Trophoblast cell (in vitro differentiated cells and primary cell): ENCODE measurements around the gene IL4.
"Not testable (repeated sequence)": the region's sequence is repeated elsewhere in the genome, so short reads cannot be mapped to it uniquely, and the experiment has no call there.

Experiments used
- DNase-seq, 2 donors: peaks; one replicate each; pipeline ENCODE4 v3.0.0-alpha.2; 2016
- H2AFZ ChIP-seq: 2 replicates; pipeline ENCODE4 v1.6.1; 2013; ENCODE audit warnings: low read length, moderate library complexity, mild to moderate bottlenecking; ENCODE audit not compliant: insufficient read depth, poor library complexity
- H2AK5ac ChIP-seq: 2 replicates; pipeline ENCODE4 v1.6.1; 2013; ENCODE audit warnings: mild to moderate bottlenecking, low read length
- H2BK120ac ChIP-seq: 2 replicates; pipeline ENCODE4 v1.6.1; 2013; ENCODE audit warnings: low read length, mild to moderate bottlenecking, moderate library complexity; ENCODE audit not compliant: insufficient read depth, poor library complexity
- H2BK12ac ChIP-seq: 2 replicates; pipeline ENCODE4 v1.6.1; 2013; ENCODE audit warnings: mild to moderate bottlenecking, low read length, moderate library complexity
- H2BK5ac ChIP-seq: 2 replicates; pipeline ENCODE4 v1.6.1; 2013; ENCODE audit warnings: low read length, low read depth, moderate library complexity, mild to moderate bottlenecking; ENCODE audit not compliant: poor library complexity
- H3K14ac ChIP-seq: 2 replicates; pipeline ENCODE4 v1.6.1; 2013; ENCODE audit warnings: mild to moderate bottlenecking, low read length
- H3K18ac ChIP-seq: 2 replicates; pipeline ENCODE4 v1.6.1; 2013; ENCODE audit warnings: mild to moderate bottlenecking, low read length
- H3K23ac ChIP-seq: 2 replicates; pipeline ENCODE4 v1.6.1; 2013; ENCODE audit warnings: low read length
- H3K27ac ChIP-seq: 2 replicates; pipeline ENCODE4 v1.5.1; 2013; ENCODE audit warnings: low read depth, mild to moderate bottlenecking, inconsistent platforms, low read length, moderate library complexity
- H3K27me3 ChIP-seq: 2 replicates; pipeline ENCODE4 v1.6.1; 2013; ENCODE audit warnings: inconsistent platforms, mild to moderate bottlenecking, low read length, moderate library complexity; ENCODE audit not compliant: insufficient read depth
- H3K36me3 ChIP-seq, 2 experiments: 1 replicate in 1 of 2; 2 replicates in 1 of 2; pipeline ENCODE4 v1.6.1; 2013; ENCODE audit warnings: low read length in 2 of 2, mild to moderate bottlenecking in 2 of 2, moderate library complexity in 1 of 2; ENCODE audit not compliant: insufficient read depth in 2 of 2, control insufficient read depth in 1 of 2
- H3K4ac ChIP-seq: 2 replicates; pipeline ENCODE4 v1.6.1; 2013; ENCODE audit warnings: low read depth, mild to moderate bottlenecking, low read length, moderate library complexity
- H3K4me1 ChIP-seq, 2 experiments: 1 replicate in 1 of 2; 2 replicates in 1 of 2; pipeline ENCODE4 v1.6.1; 2013; ENCODE audit warnings: low read length in 2 of 2, mild to moderate bottlenecking in 2 of 2, moderate library complexity in 1 of 2; ENCODE audit not compliant: insufficient read depth in 2 of 2, control insufficient read depth in 1 of 2
- H3K4me2 ChIP-seq: 2 replicates; pipeline ENCODE4 v1.6.1; 2013; ENCODE audit warnings: inconsistent platforms, mild to moderate bottlenecking, low read length, moderate library complexity
- H3K4me3 ChIP-seq: 2 replicates; pipeline ENCODE4 v1.5.1; 2013; ENCODE audit warnings: mild to moderate bottlenecking, low read depth, low read length, inconsistent platforms
- H3K79me1 ChIP-seq: one replicate; pipeline ENCODE4 v1.6.1; 2013; ENCODE audit warnings: low read length
- H3K79me2 ChIP-seq: 2 replicates; pipeline ENCODE4 v1.6.1; 2013; ENCODE audit warnings: low read length, mild to moderate bottlenecking; ENCODE audit not compliant: control insufficient read depth, insufficient read depth, poor library complexity
- H3K9ac ChIP-seq: 2 replicates; pipeline ENCODE4 v1.6.1; 2013; ENCODE audit warnings: mild to moderate bottlenecking, low read length
- H3K9me3 ChIP-seq: 2 replicates; pipeline ENCODE4 v1.6.1; 2013; ENCODE audit warnings: low read depth, mild to moderate bottlenecking, control low read depth, inconsistent platforms, low read length; ENCODE audit not compliant: insufficient read depth
- H4K12ac ChIP-seq: 2 replicates; pipeline ENCODE4 v1.6.1; 2013; ENCODE audit warnings: low read depth, mild to moderate bottlenecking, low read length, moderate library complexity
- H4K8ac ChIP-seq: 2 replicates; pipeline ENCODE4 v1.6.1; 2013; ENCODE audit warnings: low read depth, mild to moderate bottlenecking, low read length, moderate library complexity
- H4K91ac ChIP-seq: one replicate; pipeline ENCODE4 v1.6.1; 2013; ENCODE audit warnings: low read depth, mild to moderate bottlenecking, low read length, moderate library complexity
- WGBS: extraction: QIAGEN DNeasy Blood & Tissue Kit; methylation state at CpG from one replicate; pipeline ENCODE4 v1.1.7; 2013; ENCODE audit warnings: missing lambda C conversion rate; ENCODE audit not compliant: insufficient read length, insufficient coverage; ENCODE audit errors: extremely low coverage; 5-methylcytosine and 5-hydroxymethylcytosine counted together

IL4 gene

DNA sequence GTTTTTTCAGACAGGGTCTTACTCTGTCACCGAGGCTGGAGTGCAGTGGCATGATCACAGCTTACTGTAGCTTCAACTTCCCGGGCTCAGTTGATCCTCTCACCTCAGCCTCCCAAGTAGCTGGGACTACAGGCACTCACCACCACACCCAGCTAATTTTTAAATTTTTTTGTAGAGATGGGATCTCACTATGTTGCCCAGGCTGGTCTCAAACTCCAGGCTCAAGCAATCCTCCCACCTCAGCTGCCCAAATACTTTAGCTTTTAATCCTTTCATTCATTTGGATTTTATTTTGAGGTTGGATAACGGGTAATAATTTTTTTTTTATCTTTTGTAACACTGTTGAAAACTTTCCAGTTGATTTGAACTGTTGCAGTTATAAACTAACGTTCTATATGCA, 40.2 kb upstream of the IL4 start:
- not testable (repeated sequence) for H2AFZ ChIP-seq, H3K18ac ChIP-seq, H3K36me3 ChIP-seq, DNase-seq, H3K27me3 ChIP-seq, H3K79me1 ChIP-seq, H4K8ac ChIP-seq, H3K9me3 ChIP-seq, H2AK5ac ChIP-seq, H3K9ac ChIP-seq, H2BK5ac ChIP-seq, H3K79me2 ChIP-seq, H4K12ac ChIP-seq, H3K27ac ChIP-seq, H3K4me2 ChIP-seq, H4K91ac ChIP-seq, H3K23ac ChIP-seq, H2BK120ac ChIP-seq, H3K4me3 ChIP-seq, H2BK12ac ChIP-seq, H3K4me1 ChIP-seq, H3K14ac ChIP-seq, H3K4ac ChIP-seq
- no CpG with 5 or more reads among the region's 4 CpGs for WGBS

DNA sequence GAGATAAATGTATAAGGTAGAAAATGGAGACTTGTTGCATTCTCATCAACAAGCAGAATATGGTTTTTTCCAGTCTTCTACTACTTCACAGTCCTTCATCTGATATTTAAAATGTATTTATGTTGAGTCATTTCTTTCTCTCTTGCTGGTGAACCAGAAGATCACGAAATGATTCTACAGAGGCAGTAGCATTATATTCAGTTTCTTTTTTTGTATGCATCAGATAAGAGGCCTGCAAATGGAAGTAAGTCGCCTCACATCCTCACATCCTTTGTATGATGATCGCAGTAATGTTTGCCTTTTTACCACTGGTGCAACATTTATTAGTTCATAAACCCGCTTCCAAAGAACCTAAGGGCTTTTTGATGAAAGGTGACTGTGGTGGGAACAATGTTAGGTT, 37.9 kb upstream of the IL4 start:
- H3K27ac ChIP-seq, result no peak overlapping the region
- H3K4ac ChIP-seq, result no peak overlapping the region
- no peak overlapping the region for H2BK120ac ChIP-seq
- H3K4me3 ChIP-seq, result no peak overlapping the region
- no peak overlapping the region for H3K4me2 ChIP-seq
- H3K9ac ChIP-seq, result no peak overlapping the region
- no peak overlapping the region for H3K18ac ChIP-seq
- no peak overlapping the region for H3K23ac ChIP-seq
- no peak for DNase-seq
- no peak overlapping the region for H2AFZ ChIP-seq
- H4K91ac ChIP-seq, result no peak overlapping the region
- H3K9me3 ChIP-seq, result no peaks in the 10 kb centered on the region
- no peak overlapping the region for H2BK12ac ChIP-seq
- H2AK5ac ChIP-seq, result no peak overlapping the region
- H4K8ac ChIP-seq, result no peak overlapping the region
- no peak overlapping the region for H2BK5ac ChIP-seq
- no peaks in the 10 kb centered on the region for H3K79me1 ChIP-seq
- WGBS, result no CpG with 5 or more reads among the region's 4 CpGs
- H3K36me3 ChIP-seq, result peaks cover 7 to 13% of the 10 kb centered on the region in 2 experiments
- no peak overlapping the region for H3K14ac ChIP-seq
- no peaks in the 10 kb centered on the region for H3K4me1 ChIP-seq
- no peak overlapping the region for H4K12ac ChIP-seq
- no peaks in the 10 kb centered on the region for H3K79me2 ChIP-seq
- H3K27me3 ChIP-seq, result no peaks in the 10 kb centered on the region

DNA sequence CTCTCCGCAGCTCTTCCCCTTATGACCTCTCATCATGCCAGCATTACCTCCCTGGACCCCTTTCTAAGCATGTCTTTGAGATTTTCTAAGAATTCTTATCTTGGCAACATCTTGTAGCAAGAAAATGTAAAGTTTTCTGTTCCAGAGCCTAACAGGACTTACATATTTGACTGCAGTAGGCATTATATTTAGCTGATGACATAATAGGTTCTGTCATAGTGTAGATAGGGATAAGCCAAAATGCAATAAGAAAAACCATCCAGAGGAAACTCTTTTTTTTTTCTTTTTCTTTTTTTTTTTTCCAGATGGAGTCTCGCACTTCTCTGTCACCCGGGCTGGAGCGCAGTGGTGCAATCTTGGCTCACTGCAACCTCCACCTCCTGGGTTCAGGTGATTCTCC, 36.5 kb upstream of the IL4 start:
- H2BK5ac ChIP-seq, result no peak overlapping the region
- no peak overlapping the region for H3K4me2 ChIP-seq
- no peak overlapping the region for H4K91ac ChIP-seq
- H4K8ac ChIP-seq, result no peak overlapping the region
- no peak overlapping the region for H4K12ac ChIP-seq
- no peak overlapping the region for H3K14ac ChIP-seq
- DNase-seq, result peak; percentile 17 to 64
- no peak overlapping the region for H3K4me3 ChIP-seq
- H3K18ac ChIP-seq, result no peak overlapping the region
- H3K79me2 ChIP-seq, result no peaks in the 10 kb centered on the region
- no peaks in the 10 kb centered on the region for H3K9me3 ChIP-seq
- no peak overlapping the region for H2AK5ac ChIP-seq
- no peaks in the 10 kb centered on the region for H3K79me1 ChIP-seq
- no peak overlapping the region for H2BK12ac ChIP-seq
- no CpG with 5 or more reads among the region's 4 CpGs for WGBS
- no peak overlapping the region for H2AFZ ChIP-seq
- H3K27ac ChIP-seq, result no peak overlapping the region
- no peak overlapping the region for H3K9ac ChIP-seq
- H3K27me3 ChIP-seq, result no peaks in the 10 kb centered on the region
- no peaks in the 10 kb centered on the region for H3K4me1 ChIP-seq
- H2BK120ac ChIP-seq, result no peak overlapping the region
- no peak overlapping the region for H3K23ac ChIP-seq
- H3K36me3 ChIP-seq, result peaks cover 7 to 13% of the 10 kb centered on the region in 2 experiments
- H3K4ac ChIP-seq, result no peak overlapping the region

DNA sequence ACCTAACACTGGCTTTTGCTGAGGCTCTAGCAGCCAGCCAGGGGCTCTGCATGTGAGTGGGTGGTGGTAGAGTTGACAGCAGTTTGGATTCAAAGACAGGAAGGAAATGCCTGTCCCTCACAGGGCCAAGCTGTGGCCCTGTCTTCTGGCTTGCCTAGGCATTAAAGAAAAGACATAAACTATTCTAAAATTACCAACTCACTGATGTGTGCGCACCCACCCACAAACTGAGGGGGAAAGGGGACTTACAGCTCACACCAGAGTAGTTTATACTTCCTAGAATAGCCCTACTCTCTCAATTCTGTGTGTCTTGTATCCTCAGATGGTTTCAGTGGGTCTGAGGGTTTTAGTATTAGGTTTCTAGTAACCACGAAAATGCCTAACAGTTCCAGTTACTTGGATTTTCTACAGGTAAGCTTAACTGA, 34.1 kb upstream of the IL4 start:
- Histone ChIP-seq H2AK5ac (no peak overlapping the region), H3K14ac (no peak overlapping the region), H2AFZ (no peak overlapping the region), H3K27ac (no peak overlapping the region), H3K79me2 (no peaks in the 10 kb centered on the region), H3K9me3 (no peaks in the 10 kb centered on the region), H4K91ac (no peak overlapping the region), H4K12ac (no peak overlapping the region), H3K4me1 (no peaks in the 10 kb centered on the region), H2BK120ac (no peak overlapping the region), H3K9ac (no peak overlapping the region), H3K36me3 (peaks cover 11 to 19% of the 10 kb centered on the region in 2 experiments), H3K4me2 (no peak overlapping the region), H3K4ac (no peak overlapping the region), H2BK12ac (no peak overlapping the region), H2BK5ac (no peak overlapping the region), H3K27me3 (no peaks in the 10 kb centered on the region), H3K79me1 (no peaks in the 10 kb centered on the region), H3K23ac (no peak overlapping the region), H3K4me3 (no peak overlapping the region), H3K18ac (no peak overlapping the region), H4K8ac (no peak overlapping the region)
- no peak for DNase-seq
- no CpG with 5 or more reads among the region's 2 CpGs for WGBS
